ENCODE data around the gene LRRC27. TPM values are rescaled to one million over a fixed set of nuclear protein-coding genes. Genes with fewer than 3 reads are reported as not detected.

Gene LRRC27
- total RNA-seq, 1 donor from 2014 or later: 3.8 TPM

DNA sequence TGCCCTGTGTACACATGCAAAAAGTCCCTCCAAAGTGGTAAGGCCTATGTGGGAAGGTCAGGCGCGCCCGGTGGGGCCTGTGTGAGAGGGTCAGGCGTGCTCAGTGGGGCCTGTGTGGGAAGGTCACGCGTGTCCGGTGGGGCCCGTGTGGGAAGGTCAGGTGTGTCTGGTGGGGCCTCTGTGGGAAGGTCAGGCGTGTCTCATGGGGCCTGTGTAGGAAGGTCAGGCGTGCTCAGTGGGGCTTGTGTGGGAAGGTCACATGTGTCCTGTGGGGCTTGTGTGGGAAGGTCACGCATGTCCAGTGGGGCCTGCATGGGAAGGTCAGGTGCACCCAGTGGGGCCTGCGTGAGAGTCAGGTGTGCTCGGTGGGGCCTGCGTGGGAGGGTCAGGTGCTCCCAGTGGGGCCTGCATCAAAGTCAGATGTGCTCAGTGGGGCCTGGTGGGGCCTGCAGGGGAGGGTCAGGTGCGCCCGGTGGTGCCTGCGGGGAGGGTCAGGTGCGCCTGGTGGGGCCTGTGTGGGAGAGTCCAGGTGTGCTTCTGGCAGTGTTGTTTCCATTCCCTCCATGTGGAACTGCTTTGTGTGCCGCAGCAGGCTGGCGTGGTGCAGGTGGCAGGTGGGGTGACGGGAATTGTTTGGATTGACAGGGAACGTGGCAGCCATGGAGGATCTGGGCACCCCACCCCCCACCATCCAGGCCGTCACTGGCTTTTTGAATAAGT is 15.4 kb downstream of the LRRC27 start:
- H3K27ac ChIP-seq (replicated peaks): no peak overlapping the region
- no peak for TF ChIP-seq CTCF (IDR thresholded peaks at IDR 0.05; ENCODE audit: borderline replicate concordance)
- H3K4me3 ChIP-seq: no peak overlapping the region
- H3K9me3 ChIP-seq (replicated peaks): no peaks in the 10 kb centered on the region
- DNase-seq: no peak
- intact Hi-C loops (cut with micrococcal nuclease): no loop called here
- no peaks in the 10 kb centered on the region for H3K27me3 ChIP-seq (ENCODE audit: low read depth)
- H3K36me3 ChIP-seq: peaks cover 25% of the 10 kb centered on the region
- no peaks in the 10 kb centered on the region for H3K4me1 ChIP-seq

GRCh38 chr10:132347931-132348267 is 15.9 kb downstream of the LRRC27 start:
- Histone ChIP-seq H3K36me3 (peaks cover 20% of the 10 kb centered on the region), H3K27me3 (ENCODE audit: low read depth) (no peaks in the 10 kb centered on the region), H3K27ac (replicated peaks) (no peak overlapping the region), H3K9me3 (replicated peaks) (no peaks in the 10 kb centered on the region), H3K4me1 (no peaks in the 10 kb centered on the region), H3K4me3 (no peak overlapping the region)
- DNase-seq: no peak
- no peak for TF ChIP-seq CTCF (IDR thresholded peaks at IDR 0.05; ENCODE audit: borderline replicate concordance)
- intact Hi-C loops (cut with micrococcal nuclease): no loop called here

DNA sequence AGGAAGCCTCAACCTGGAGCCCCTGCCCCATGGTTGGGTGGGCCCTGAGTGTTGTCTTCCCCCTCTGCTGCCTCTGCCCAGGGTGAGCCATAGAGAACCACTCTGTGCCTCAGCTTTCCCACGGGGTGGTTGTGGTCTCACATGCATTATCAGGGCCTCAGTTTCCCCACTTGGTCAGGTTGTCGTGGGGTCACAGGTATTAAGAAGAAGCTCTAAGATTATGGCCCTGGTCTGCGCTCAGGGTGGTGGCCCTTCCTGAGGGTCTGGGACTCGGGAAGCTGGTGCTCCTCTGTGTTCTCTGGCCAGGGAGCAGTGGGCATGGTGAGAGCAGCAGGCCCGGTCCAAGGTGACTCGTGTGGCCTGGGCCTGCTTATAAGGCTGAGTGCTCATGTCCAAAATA is 17.8 kb downstream of the LRRC27 start:
- intact Hi-C loops (cut with micrococcal nuclease): no loop called here
- no peak for TF ChIP-seq CTCF (IDR thresholded peaks at IDR 0.05; ENCODE audit: borderline replicate concordance)
- H3K27ac ChIP-seq (replicated peaks): no peak overlapping the region
- no peak overlapping the region for H3K4me3 ChIP-seq
- DNase-seq: no peak
- peaks cover 15% of the 10 kb centered on the region for H3K36me3 ChIP-seq
- H3K4me1 ChIP-seq: no peaks in the 10 kb centered on the region
- H3K9me3 ChIP-seq (replicated peaks): no peaks in the 10 kb centered on the region
- no peaks in the 10 kb centered on the region for H3K27me3 ChIP-seq (ENCODE audit: low read depth)

DNA sequence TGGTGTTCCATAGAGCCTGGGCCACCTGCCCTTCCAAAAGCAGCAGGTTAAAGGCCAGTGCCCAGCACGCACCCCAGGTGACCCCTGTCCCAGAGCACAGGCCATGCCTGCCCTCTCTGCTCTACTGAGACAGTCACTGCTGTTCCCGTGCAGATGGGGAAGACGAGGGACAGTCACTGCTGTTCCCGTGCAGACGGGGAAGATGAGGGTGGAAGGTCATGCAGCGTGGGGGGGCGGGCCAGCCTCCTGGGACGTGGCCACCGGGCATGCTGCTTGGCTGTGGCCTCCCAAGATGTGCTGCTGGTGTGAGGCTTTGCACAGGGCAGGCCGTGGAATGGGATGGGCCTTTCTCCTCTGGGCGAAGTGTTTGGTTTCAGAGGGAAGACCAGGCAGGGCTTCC is 18.4 kb downstream of the LRRC27 start:
- H3K4me1 ChIP-seq: no peaks in the 10 kb centered on the region
- peaks cover 13% of the 10 kb centered on the region for H3K36me3 ChIP-seq
- intact Hi-C loops (cut with micrococcal nuclease): no loop called here
- no peak for DNase-seq
- H3K27ac ChIP-seq (replicated peaks): no peak overlapping the region
- H3K4me3 ChIP-seq: no peak overlapping the region
- no peaks in the 10 kb centered on the region for H3K9me3 ChIP-seq (replicated peaks)
- no peaks in the 10 kb centered on the region for H3K27me3 ChIP-seq (ENCODE audit: low read depth)
- TF ChIP-seq CTCF (IDR thresholded peaks at IDR 0.05; ENCODE audit: borderline replicate concordance): no peak

- no peak for TF ChIP-seq CTCF (IDR thresholded peaks at IDR 0.05; ENCODE audit: borderline replicate concordance)
- H3K9me3 ChIP-seq (replicated peaks): no peaks in the 10 kb centered on the region
- H3K36me3 ChIP-seq: peaks cover 13% of the 10 kb centered on the region
- no peak overlapping the region for H3K27ac ChIP-seq (replicated peaks)
- no peak for DNase-seq
- H3K27me3 ChIP-seq (ENCODE audit: low read depth): no peaks in the 10 kb centered on the region
- H3K4me1 ChIP-seq: no peaks in the 10 kb centered on the region
- no peak overlapping the region for H3K4me3 ChIP-seq
- intact Hi-C loops (cut with micrococcal nuclease): no loop called here
Measured at GRCh38 chr10:132350946-132351345, 19.0 kb downstream of the LRRC27 start.
